GDM1 (cell line): Measurements from ENCODE around the gene ACOT8.

ENCODE experiments used
- DNase-seq: peaks from one replicate; lab custom pipeline; 2025; lab: John Stamatoyannopoulos, UW

Gene ACOT8

DNA sequence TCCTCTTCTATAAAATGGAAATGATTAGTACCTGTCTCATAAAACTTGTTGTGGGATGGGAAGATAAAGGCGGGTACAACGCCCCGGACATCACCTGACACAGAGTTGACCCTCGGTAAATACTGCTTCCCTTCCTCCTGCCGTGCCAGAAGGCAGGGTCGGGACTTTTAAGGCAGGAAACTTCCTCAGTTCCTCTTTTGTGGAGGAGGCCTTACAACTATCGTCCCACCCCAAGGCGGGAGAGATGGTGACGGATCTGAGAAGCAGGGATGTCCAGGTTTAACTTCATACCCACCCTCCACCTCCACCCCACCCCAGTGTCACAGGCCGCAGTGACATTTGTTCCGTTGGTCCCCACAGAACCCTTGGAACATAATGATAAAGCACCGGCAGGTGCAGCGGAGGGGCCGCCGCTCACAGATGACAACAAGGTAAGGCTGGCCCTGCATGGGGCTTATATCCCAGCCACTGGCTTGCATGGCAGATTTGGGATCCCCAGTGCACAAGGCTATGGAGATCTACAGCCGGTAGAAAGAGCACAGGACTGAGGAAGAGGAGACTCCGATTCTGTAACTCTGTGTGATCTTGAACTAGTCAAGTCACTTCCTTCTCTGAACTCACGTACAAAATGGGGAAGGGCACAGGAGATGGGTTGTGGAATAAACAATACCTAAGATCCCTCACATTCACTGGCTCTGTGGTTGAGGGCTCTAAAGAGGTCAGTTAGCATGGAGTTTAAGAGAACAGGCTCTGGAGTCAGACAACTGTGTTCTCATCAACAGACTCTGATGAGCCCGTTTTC, 64.7 kb downstream of the ACOT8 start:
- DNase-seq: no peak
